Measurements from ENCODE around the gene KIF1B. TPM values are rescaled to one million over a fixed set of nuclear protein-coding genes. Genes with fewer than 3 reads are reported as not detected.
"Not testable (repeated sequence)": the region's sequence is repeated elsewhere in the genome, so short reads cannot be mapped to it uniquely, and the experiment has no call there.

The KIF1B gene
- total RNA-seq, 1 donor from 2014 or later = 35.5 TPM

DNA sequence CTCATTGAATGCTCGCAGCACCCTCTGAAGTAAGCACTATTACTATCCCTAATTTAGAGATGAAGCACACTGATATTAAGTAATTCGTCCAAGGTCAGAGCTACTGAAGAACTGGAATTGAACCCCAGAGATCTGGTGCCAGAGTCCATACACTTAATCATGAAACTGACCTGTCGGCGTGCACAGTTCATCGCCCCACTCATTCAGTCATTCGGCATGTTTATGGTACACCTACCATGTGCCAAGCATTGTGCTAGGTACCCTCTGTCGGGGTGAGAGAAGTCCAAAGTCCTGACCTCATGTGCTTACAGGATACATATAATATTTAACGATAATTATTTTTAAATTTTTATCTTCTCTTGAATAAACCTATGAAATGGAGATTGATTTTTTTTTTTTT lies 214.3 kb downstream of the KIF1B start:
- no peak for ATAC-seq
- Histone ChIP-seq H3K36me3 (peaks cover 21% of the 10 kb centered on the region), H3K4me1 (peaks cover 2% of the 10 kb centered on the region), H3K27ac (no peak overlapping the region), H3K4me3 (no peak overlapping the region), H3K9me3 (no peaks in the 10 kb centered on the region), H3K27me3 (no peaks in the 10 kb centered on the region)
- no peak for DNase-seq
- TF ChIP-seq, protein P1, sequence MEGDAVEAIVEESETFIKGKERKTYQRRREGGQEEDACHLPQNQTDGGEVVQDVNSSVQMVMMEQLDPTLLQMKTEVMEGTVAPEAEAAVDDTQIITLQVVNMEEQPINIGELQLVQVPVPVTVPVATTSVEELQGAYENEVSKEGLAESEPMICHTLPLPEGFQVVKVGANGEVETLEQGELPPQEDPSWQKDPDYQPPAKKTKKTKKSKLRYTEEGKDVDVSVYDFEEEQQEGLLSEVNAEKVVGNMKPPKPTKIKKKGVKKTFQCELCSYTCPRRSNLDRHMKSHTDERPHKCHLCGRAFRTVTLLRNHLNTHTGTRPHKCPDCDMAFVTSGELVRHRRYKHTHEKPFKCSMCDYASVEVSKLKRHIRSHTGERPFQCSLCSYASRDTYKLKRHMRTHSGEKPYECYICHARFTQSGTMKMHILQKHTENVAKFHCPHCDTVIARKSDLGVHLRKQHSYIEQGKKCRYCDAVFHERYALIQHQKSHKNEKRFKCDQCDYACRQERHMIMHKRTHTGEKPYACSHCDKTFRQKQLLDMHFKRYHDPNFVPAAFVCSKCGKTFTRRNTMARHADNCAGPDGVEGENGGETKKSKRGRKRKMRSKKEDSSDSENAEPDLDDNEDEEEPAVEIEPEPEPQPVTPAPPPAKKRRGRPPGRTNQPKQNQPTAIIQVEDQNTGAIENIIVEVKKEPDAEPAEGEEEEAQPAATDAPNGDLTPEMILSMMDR (IDR thresholded peaks at IDR 0.05) = no peak
- intact Hi-C loops (cut with DNase I) = loop anchor here (10.0 kb wide), 1 partner anchor 50 kb away; no protein-coding TSS in a partner anchor

DNA sequence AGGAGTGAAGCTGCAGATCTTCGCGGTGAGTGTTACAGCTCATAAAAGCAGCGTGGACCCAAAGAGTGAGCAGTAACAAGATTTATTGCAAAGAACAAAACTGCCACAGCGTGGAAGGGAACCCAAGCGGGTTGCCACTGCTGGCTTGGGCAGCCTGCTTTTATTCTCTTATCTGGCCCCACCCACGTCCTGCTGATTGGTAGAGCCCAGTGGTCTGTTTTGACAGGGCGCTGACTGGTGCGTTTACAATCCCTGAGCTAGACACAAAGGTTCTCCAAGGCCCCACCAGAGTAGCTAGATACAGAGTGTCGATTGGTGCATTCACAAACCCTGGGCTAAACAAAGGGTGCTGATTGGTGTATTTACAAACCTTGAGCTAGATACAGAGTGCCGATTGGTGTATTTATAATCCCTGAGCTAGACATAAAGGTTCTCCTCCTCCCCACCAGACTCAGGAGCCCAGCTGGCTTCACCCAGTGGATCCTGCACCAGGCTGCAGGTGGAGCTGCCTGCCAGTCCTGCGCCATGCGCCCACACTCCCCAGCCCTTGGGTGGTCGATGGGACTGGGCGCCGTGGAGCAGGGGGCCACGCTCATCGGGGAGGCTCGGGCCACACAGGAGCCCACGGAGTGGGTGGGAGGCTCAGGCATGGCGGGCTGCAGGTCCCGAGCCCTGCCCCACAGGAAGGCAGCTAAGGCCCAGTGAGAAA lies 215.6 kb downstream of the KIF1B start:
- not testable (repeated sequence) for H3K4me1 ChIP-seq, H3K27ac ChIP-seq, H3K36me3 ChIP-seq, DNase-seq, ATAC-seq, H3K4me3 ChIP-seq, H3K27me3 ChIP-seq, H3K9me3 ChIP-seq
- intact Hi-C loops (cut with DNase I) = loop anchor here (10.0 kb wide), 1 partner anchor 51 kb away; no protein-coding TSS in a partner anchor

DNA sequence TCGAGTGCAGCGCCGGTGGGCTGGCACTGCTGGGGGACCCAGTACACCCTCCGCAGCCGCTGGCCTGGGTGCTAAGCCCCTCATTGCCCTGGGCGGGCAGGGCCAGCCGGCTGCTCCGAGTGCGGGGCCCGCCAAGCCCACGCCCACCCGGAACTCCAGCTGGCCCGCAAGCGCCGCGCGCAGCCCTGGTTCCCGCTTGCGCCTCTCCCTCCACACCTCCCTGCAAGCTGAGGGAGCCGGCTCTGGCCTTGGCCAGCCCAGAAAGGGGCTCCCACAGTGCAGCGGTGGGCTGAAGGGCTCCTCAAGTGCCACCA lies 216.1 kb downstream of the KIF1B start:
- H3K27me3 ChIP-seq, H3K9me3 ChIP-seq, H3K4me3 ChIP-seq, H3K27ac ChIP-seq, H3K36me3 ChIP-seq, ATAC-seq, DNase-seq: not testable (repeated sequence)
- H3K4me1 ChIP-seq = peaks cover 12% of the 10 kb centered on the region
- intact Hi-C loops (cut with DNase I) = loop anchor here (10.0 kb wide), 1 partner anchor 52 kb away; no protein-coding TSS in a partner anchor

DNA sequence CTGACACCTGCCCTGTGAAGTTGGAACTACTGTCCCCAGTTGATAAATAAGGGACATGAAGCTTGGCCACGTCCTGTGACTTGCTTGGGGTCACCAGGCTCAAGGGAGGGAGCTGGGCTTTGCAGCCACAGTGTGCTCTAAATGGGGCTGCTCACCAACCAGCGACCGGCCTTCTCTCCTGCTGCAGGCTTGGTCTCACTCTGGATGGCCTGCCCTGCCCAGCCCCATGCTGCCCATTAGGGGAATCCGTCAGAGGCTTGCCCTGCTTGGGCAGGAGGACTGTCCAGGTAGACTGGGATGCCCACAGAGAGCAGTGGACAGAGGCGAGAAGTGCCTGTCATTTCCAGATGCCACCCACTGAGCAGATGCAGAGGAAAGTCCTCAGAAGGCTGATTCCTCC lies 218.6 kb downstream of the KIF1B start:
- intact Hi-C loops (cut with DNase I) = loop anchor here (10.0 kb wide), 1 partner anchor 54 kb away; no protein-coding TSS in a partner anchor
- DNase-seq (no peak), ATAC-seq (no peak)
- Histone ChIP-seq H3K27me3 (no peaks in the 10 kb centered on the region), H3K4me3 (no peak overlapping the region), H3K27ac (no peak overlapping the region), H3K9me3 (no peaks in the 10 kb centered on the region), H3K36me3 (no peaks in the 10 kb centered on the region), H3K4me1 (peaks cover 15% of the 10 kb centered on the region)
- TF ChIP-seq, protein P1 (IDR thresholded peaks at IDR 0.05) = no peak

DNA sequence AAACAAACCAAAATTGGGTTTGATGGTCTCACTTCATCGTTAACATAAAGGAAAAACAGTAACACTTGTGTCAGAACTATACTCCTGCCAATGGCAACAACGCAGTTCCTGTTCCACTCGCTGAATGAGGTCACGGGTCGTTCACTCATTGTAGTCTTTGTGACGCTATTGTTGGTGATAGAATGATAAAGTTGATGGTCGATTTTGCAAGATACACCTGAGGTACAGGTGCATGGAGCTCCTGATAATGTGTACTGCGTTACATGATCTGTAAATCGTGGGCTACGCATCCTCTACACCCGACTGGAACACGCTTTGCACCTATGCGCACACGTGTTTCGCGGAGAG lies 219.5 kb downstream of the KIF1B start:
- TF ChIP-seq, protein P1 (IDR thresholded peaks at IDR 0.05) = no peak
- no peaks in the 10 kb centered on the region for H3K36me3 ChIP-seq
- H3K27ac ChIP-seq = peak overlapping the region; percentile 77
- intact Hi-C loops (cut with DNase I) = loop anchor here (10.0 kb wide), 2 partner anchors 55 to 65 kb away; no protein-coding TSS in a partner anchor
- no peaks in the 10 kb centered on the region for H3K9me3 ChIP-seq
- ATAC-seq (no peak), DNase-seq (no peak)
- H3K4me3 ChIP-seq = peak overlapping the region; percentile 92
- H3K27me3 ChIP-seq = no peaks in the 10 kb centered on the region
- peaks cover 15% of the 10 kb centered on the region for H3K4me1 ChIP-seq

DNA sequence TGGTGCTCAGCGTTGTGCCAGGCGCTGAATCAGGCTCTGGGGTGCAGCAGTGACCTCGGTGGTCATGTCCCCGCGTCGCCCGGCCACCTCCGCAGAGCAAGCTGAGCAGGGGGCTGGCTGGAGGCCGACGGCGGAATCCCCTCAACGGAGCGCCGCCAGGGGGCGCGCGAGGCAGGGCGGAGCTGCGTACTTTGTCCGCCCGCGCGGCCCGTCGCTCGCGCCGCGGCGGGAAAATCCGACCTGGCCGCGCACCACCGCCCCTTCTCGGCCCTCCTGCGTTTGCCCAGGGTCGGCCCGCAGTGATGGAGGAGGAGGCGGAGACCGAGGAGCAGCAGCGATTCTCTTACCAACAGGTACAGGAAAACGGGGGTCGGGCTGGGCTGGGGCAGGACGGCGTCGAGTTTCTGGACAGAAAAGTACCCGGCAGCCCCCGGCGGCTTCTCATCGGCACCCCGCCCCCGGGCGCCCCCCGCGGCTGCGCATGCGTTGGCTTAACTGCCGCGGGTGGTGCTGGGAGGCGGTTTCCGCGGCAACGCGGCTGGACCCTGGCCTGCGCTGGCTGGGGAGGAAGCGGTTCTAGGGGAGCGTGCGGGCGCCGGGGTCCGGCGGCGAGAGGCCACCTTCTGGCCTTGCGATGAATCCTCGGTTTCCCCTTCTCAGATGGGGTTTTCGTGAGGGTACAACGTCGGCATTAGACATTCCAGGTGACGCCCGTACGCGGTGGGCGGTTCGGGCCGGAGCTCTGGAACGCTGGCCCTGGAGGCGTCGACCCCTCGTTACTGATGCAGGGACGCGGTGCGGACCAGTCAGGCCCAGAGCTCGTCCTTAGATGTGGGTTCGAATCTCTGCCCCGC lies 220.1 kb downstream of the KIF1B start, which contains the start of gene CENPS:
Gene CENPS (plus strand): TSS at position 218 of the 854 bp plus-strand sequence. CDS start 85 bp downstream, at position 303.
- ATAC-seq (peak; percentile 95), DNase-seq (peak; percentile 96)
- Histone ChIP-seq H3K36me3 (no peaks in the 10 kb centered on the region), H3K27ac (peak within 1 kb of the TSS; percentile 77), H3K4me1 (peaks cover 15% of the 10 kb centered on the region), H3K4me3 (peak within 1 kb of the TSS; percentile 92), H3K9me3 (no peaks in the 10 kb centered on the region), H3K27me3 (no peaks in the 10 kb centered on the region)
- intact Hi-C loops (cut with DNase I) = loop anchor here (10.0 kb wide), 1 partner anchor 64 kb away; no protein-coding TSS in a partner anchor
- TF ChIP-seq, protein P1 (IDR thresholded peaks at IDR 0.05) = peak; percentile 95

Small RNAs within 50 kb of the gene (microRNA-seq; reads per million reads assigned to microRNA genes)
- gene MIR1273D (ENCODE audit: borderline microRNAs expressed) = not detected

Other genes starting within 250 kb of the KIF1B start
- 8.7 TPM for gene RBP7, start 213.3 kb upstream of the KIF1B start, total RNA-seq
- gene UBE4B, start 177.6 kb upstream of the KIF1B start, total RNA-seq = 36.2 TPM
- 166 TPM for gene PGD, start 188.5 kb downstream of the KIF1B start, total RNA-seq
- 10.2 TPM for gene CENPS, start 219.9 kb downstream of the KIF1B start, total RNA-seq
- gene CORT, start 239.5 kb downstream of the KIF1B start, total RNA-seq = not detected